HEK293T (cell line): Measurements from ENCODE around the gene C8A.

Source experiments
- CTCF ChIA-PET: fragments of 350-600 bp; formaldehyde crosslinking; extraction: SDS; loops from one replicate; lab custom pipeline; 2021; ENCODE audit warnings: antibody characterized with exemption, inconsistent platforms; lab: Yijun Ruan, JAX
- POLR2A ChIA-PET: fragments of 350-600 bp; formaldehyde crosslinking; extraction: SDS; loops from one replicate; lab custom pipeline; 2020; ENCODE audit warnings: antibody characterized with exemption, inconsistent platforms; lab: Yijun Ruan, JAX
- DNase-seq: peaks from one replicate; pipeline ENCODE4 v3.0.0; 2012; ENCODE audit warnings: mixed read lengths; ENCODE audit errors: extremely low spot score
- ARNT ChIP-seq: fragments of 450-650 bp; IDR thresholded peaks from 2 replicates; pipeline ENCODE4 v1.6.1; 2017; ENCODE audit warnings: mild to moderate bottlenecking
- BHLHE40 ChIP-seq: fragments of 450-650 bp; IDR thresholded peaks from 2 replicates; pipeline ENCODE4 v1.6.1; 2016; ENCODE audit warnings: mild to moderate bottlenecking, moderate library complexity, borderline replicate concordance
- CTBP1 ChIP-seq: fragments of 450-650 bp; IDR thresholded peaks from 2 replicates; pipeline ENCODE4 v1.6.1; 2016; ENCODE audit warnings: borderline replicate concordance
- ELF4 ChIP-seq: fragments of 450-650 bp; IDR thresholded peaks from 2 replicates; pipeline ENCODE4 v1.6.1; 2017; ENCODE audit warnings: antibody characterized with exemption
- FOXA1 ChIP-seq: fragments of 450-650 bp; IDR thresholded peaks from 2 replicates; pipeline ENCODE4 v1.6.1; 2016; ENCODE audit warnings: mild to moderate bottlenecking
- FOXK2 ChIP-seq: fragments of 450-650 bp; IDR thresholded peaks from 2 replicates; pipeline ENCODE4 v1.6.1; 2016; ENCODE audit warnings: mild to moderate bottlenecking
- FOXM1 ChIP-seq: fragments of 450-650 bp; IDR thresholded peaks from 2 replicates; pipeline ENCODE4 v1.6.1; 2017; ENCODE audit warnings: mild to moderate bottlenecking, borderline replicate concordance
- HDGF ChIP-seq: fragments of 450-650 bp; IDR thresholded peaks from 2 replicates; pipeline ENCODE4 v1.6.1; 2017; ENCODE audit warnings: antibody characterized with exemption, borderline replicate concordance
- L3MBTL2 ChIP-seq: fragments of 450-650 bp; conservative IDR thresholded peaks from 2 replicates; pipeline ENCODE4 v1.6.1; 2016; ENCODE audit warnings: mild to moderate bottlenecking
- LEF1 ChIP-seq: fragments of 450-650 bp; IDR thresholded peaks from 2 replicates; pipeline ENCODE4 v1.6.1; 2017; ENCODE audit warnings: mild to moderate bottlenecking, borderline replicate concordance
- NFRKB ChIP-seq: fragments of 450-650 bp; IDR thresholded peaks from 2 replicates; pipeline ENCODE4 v1.6.1; 2016; ENCODE audit warnings: mild to moderate bottlenecking, moderate library complexity
- PKNOX1 ChIP-seq: fragments of 450-650 bp; IDR thresholded peaks from 2 replicates; pipeline ENCODE4 v1.6.1; 2016
- SP1 ChIP-seq: fragments of 450-650 bp; IDR thresholded peaks from 2 replicates; pipeline ENCODE4 v1.6.1; 2017
- SUZ12 ChIP-seq: fragments of 450-650 bp; IDR thresholded peaks from 2 replicates; pipeline ENCODE4 v1.6.1; 2016; ENCODE audit warnings: mild to moderate bottlenecking
- TARDBP ChIP-seq: fragments of 450-650 bp; IDR thresholded peaks from 2 replicates; pipeline ENCODE4 v1.6.1; 2016
- ZNF384 ChIP-seq: fragments of 450-650 bp; IDR thresholded peaks from 2 replicates; pipeline ENCODE4 v1.6.1; 2016

The C8A gene

GRCh38 chr1:56952501-56952900, 97.9 kb downstream of the C8A start:
- DNase-seq = no peak
- TF ChIP-seq L3MBTL2 (no peak), SP1 (no peak), BHLHE40 (no peak), HDGF (no peak), LEF1 (no peak), NFRKB (no peak), ELF4 (no peak), FOXA1 (no peak), CTBP1 (no peak), SUZ12 (no peak), PKNOX1 (no peak), FOXM1 (no peak), TARDBP (no peak), FOXK2 (no peak), ZNF384 (no peak)
- ChIA-PET CTCF (no interaction called here), POLR2A (no interaction called here)

- ChIA-PET CTCF (no interaction called here), POLR2A (no interaction called here)
- DNase-seq = no peak
- TF ChIP-seq TARDBP (no peak), CTBP1 (no peak), BHLHE40 (no peak), SUZ12 (no peak), FOXK2 (no peak), SP1 (no peak), PKNOX1 (no peak), ZNF384 (no peak)
Measured at GRCh38 chr1:56953386-56953785, 98.8 kb downstream of the C8A start.

- DNase-seq = no peak
- ChIA-PET CTCF (no interaction called here), POLR2A (no interaction called here)
- TF ChIP-seq ARNT (no peak), TARDBP (no peak), SP1 (no peak), L3MBTL2 (no peak), SUZ12 (no peak), BHLHE40 (no peak), NFRKB (no peak), CTBP1 (no peak)
Measured at GRCh38 chr1:56954664-56955063, 100.1 kb downstream of the C8A start.

GRCh38 chr1:56957931-56958330, 103.3 kb downstream of the C8A start:
- ChIA-PET POLR2A (no interaction called here), CTCF (interaction anchor here (1.4 kb wide), 1 partner anchor 10 kb away, joined by 6 read pairs; no protein-coding TSS in a partner anchor)
- DNase-seq = no peak
- no peak for TF ChIP-seq CTBP1
- no peak for TF ChIP-seq FOXM1
- TF ChIP-seq ZNF384 = no peak
- TF ChIP-seq TARDBP = no peak
- no peak for TF ChIP-seq FOXA1
- TF ChIP-seq ELF4 = no peak
- TF ChIP-seq HDGF = no peak

GRCh38 chr1:56958526-56958925, 103.9 kb downstream of the C8A start:
- CTCF ChIA-PET = interaction anchor here (0.7 kb wide), 1 partner anchor 9 kb away, joined by 4 read pairs; no protein-coding TSS in a partner anchor
- TF ChIP-seq ELF4 = no peak
- TF ChIP-seq HDGF = no peak
- no peak for TF ChIP-seq NFRKB
- POLR2A ChIA-PET = no interaction called here
- no peak for DNase-seq

DNA sequence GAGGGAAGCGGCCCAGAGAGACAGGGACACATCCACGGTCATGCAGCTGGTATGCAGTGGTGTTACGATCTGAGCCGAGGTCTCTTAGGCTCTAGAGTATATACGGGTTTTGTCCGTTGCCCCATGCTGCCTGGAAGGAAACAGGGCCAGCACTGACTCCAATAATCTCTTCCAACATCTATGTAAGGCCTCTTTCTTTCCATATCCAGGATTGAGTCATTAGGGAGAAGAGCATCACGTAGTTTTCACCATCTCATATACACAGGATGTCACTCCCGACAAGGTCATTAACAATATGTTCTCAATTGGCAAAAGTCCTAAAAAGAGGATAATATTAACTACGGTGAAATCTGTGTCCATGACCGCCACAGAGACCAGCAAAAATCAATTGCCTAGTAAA, 106.8 kb downstream of the C8A start:
- CTCF ChIA-PET = no interaction called here
- POLR2A ChIA-PET = no interaction called here
- TF ChIP-seq LEF1 (no peak), ARNT (no peak), FOXA1 (no peak), FOXM1 (no peak), PKNOX1 (no peak), BHLHE40 (no peak), ELF4 (no peak), NFRKB (no peak), TARDBP (no peak), L3MBTL2 (no peak), CTBP1 (no peak), FOXK2 (no peak), SUZ12 (no peak), HDGF (no peak)
- no peak for DNase-seq

DNA sequence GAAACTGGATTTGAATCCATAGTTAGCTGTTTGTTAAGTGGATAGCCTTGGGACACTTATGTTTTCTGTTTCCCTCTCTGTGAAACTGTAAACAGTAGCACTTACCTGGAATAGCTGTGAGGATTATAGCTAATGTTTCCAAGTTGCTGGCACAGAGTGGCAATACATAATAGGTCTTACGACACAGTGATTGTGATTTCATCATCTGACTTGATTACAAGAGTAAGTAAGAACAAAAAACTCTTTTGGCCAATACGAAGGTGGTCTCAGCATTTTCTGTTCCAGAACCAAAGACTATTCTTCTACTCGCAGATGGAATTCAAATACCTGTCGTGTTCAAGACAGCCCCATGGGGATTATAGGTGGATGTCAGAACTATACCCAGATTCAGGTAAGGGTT, 109.1 kb downstream of the C8A start:
- no peak for TF ChIP-seq NFRKB
- TF ChIP-seq L3MBTL2 = no peak
- no peak for TF ChIP-seq SUZ12
- TF ChIP-seq HDGF = no peak
- POLR2A ChIA-PET = no interaction called here
- DNase-seq = no peak
- CTCF ChIA-PET = no interaction called here
